ENCODE results near the gene KMT2D.

GRCh38 chr12:49054524-49054923 is 6.1 kb downstream of the KMT2D start:
- TF ChIP-seq CTCF (IDR thresholded peaks at IDR 0.05) (no peak), POLR2A (IDR thresholded peaks at IDR 0.05) (no peak), EP300 (IDR thresholded peaks at IDR 0.05) (no peak), POLR2AphosphoS5 (IDR thresholded peaks at IDR 0.05) (no peak)
